Measurements from ENCODE around the gene IGSF3. TPM values are rescaled to one million over a fixed set of nuclear protein-coding genes. Genes with fewer than 3 reads are reported as not detected.
"Not testable (repeated sequence)": the region's sequence is repeated elsewhere in the genome, so short reads cannot be mapped to it uniquely, and the experiment has no call there.

Gene IGSF3
- polyA plus RNA-seq, 3 donors from 2014 or later, result not detected

DNA sequence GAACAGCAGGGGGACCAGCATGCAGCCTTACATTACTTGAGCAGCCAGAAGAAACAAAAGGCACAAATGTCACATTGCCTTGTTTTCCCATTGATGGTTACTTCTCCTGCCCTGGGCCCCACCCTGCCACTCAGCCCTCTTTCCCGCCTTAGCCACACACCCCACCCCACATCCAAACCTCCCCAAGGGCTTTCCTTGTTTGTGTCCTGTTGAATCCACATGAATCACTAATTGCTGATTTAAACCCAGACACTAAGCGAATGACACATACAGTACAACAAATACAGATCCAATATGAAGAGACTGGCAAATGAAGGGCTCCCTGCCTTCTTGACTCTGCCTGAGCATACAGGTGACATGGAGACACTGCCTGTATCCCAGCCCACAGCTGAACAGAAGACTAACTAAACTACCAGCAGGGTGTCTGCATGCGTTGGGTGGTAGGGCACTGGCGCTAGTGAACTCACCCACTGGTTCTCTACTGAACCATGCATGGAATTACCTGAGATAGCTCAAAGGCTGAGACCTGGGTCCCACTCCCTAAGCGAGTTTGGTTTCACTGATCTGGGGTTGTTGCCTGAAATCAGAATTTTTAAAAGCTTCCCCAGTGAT lies 3.1 kb downstream of the IGSF3 start:
- no peak overlapping the region for H3K4me3 Mint-ChIP-seq
- H3K27me3 Mint-ChIP-seq (ENCODE audit: low read depth in 3 of 3), result peaks cover 15 to 31% (median 24%) of the 10 kb centered on the region in 3 donors
- H3K27ac Mint-ChIP-seq, result no peak overlapping the region
- H3K36me3 Mint-ChIP-seq, result no peaks in the 10 kb centered on the region
- no peak for DNase-seq
- H3K9me3 Mint-ChIP-seq, result no peaks in the 10 kb centered on the region
- H3K4me1 Mint-ChIP-seq, result peaks cover 10 to 15% of the 10 kb centered on the region in 2 donors

DNA sequence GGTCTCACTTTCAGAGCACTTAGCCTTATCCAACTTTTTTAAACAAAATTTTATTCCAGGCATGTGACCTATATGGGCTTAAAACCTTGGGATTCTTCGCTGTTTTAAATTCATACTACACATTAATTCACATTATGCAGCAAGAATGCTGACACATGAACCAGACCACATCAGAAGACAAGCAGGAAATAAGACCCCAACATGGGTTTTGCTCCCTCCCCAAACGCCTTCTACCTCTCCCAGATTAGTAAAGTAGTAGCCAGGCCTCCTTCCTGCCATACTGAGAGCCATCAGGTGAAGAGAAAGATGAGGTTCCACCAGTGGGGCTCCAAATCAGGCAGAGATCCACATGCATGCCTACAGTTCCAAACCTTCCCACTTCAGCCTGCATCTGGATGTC lies 3.7 kb downstream of the IGSF3 start:
- peaks cover 10 to 15% of the 10 kb centered on the region in 2 donors for H3K4me1 Mint-ChIP-seq
- no peak for DNase-seq
- H3K27me3 Mint-ChIP-seq (ENCODE audit: low read depth in 3 of 3), result peaks cover 14 to 27% (median 24%) of the 10 kb centered on the region in 3 donors
- H3K36me3 Mint-ChIP-seq, result no peaks in the 10 kb centered on the region
- no peak overlapping the region for H3K4me3 Mint-ChIP-seq
- no peaks in the 10 kb centered on the region for H3K9me3 Mint-ChIP-seq
- no peak overlapping the region for H3K27ac Mint-ChIP-seq

DNA sequence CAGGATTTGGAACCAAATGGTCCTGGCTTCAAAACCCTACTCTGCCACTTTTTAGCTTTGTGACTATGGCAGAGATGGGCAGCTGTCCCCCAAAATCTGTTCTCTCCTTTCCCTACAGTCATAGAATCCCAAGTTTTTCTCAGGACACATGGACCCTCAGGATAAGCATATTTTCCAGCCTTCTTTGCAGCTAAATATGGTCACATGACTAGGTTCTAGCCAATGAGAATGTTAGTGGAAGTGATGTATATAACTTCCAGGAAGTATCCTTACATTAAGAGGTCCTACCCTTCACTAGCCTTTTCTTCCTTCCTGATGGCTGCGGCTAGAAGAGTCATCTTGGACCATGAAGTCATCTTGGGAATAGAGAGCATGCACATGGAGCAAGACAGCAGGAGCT lies 5.9 kb downstream of the IGSF3 start:
- Mint-ChIP-seq H3K4me1 (peaks cover 7 to 8% of the 10 kb centered on the region in 2 donors), H3K9me3 (no peaks in the 10 kb centered on the region), H3K27ac (no peak overlapping the region), H3K27me3 (ENCODE audit: low read depth in 3 of 3) (peaks cover 5 to 21% (median 18%) of the 10 kb centered on the region in 3 donors), H3K4me3 (no peak overlapping the region), H3K36me3 (no peaks in the 10 kb centered on the region)
- DNase-seq, result no peak

DNA sequence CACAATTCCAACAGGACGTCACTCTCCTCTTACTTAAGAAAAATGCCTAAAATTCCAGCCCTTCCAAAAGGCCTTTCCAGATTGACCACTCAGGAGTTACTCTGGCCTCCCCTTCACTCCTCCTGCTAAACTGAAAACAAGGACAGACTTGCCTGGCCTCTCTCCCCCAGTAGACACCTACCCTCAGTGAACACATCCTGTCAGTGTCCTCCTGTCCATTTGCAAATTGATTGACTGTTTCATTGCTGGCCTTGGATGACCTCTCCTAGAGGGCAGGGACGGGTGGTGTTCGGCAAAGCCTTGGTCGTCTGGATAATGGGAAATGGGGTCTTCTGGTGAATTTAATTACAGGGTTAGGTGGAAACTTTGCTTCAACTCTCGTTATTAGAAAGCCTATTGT lies 8.9 kb downstream of the IGSF3 start:
- not testable (repeated sequence) for H3K27ac Mint-ChIP-seq; DNase-seq; H3K36me3 Mint-ChIP-seq; H3K4me3 Mint-ChIP-seq; H3K4me1 Mint-ChIP-seq; H3K9me3 Mint-ChIP-seq; H3K27me3 Mint-ChIP-seq (ENCODE audit: low read depth in 3 of 3)

DNA sequence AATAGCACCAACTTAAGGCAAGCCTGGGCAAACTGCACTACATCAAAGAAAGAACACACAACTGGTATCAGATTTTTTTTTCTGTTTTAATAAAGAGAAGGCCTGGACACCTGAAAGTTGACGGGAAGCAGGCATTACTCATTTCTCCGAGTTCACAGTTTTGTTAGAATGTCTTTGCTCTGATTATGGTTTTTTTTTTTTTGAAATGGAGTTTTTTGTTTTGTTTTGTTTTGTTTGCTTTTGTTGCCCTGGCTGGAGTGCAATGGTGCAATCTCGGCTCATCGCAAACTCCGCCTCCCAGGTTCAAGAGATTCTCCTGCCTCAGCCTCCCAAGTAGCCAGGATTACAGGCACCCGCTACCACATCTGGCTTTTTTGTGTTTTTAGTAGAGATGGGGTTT lies 9.7 kb downstream of the IGSF3 start:
- H3K27me3 Mint-ChIP-seq (ENCODE audit: low read depth in 3 of 3); DNase-seq; H3K27ac Mint-ChIP-seq; H3K9me3 Mint-ChIP-seq; H3K4me1 Mint-ChIP-seq; H3K4me3 Mint-ChIP-seq; H3K36me3 Mint-ChIP-seq: not testable (repeated sequence)

DNA sequence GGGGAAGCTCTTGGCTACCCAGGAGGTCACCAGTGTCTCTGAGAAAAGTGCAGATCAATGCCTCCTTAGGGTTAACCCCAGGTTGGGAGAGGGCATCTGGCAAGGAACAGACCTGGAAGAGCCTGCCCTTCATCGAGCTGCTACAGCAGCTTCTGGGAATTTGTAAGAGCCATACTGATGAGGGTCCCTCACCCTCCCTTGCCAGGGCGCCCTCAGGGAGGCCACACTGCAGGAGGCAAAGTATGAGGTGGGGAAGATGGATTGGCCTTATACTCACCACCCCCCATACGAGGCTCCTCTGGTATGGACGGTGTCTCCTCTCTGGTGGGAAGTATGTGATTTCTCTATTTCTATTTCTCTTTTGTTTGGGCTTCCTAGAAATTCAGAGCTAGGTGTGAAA lies 13.2 kb downstream of the IGSF3 start:
- H3K27ac Mint-ChIP-seq, result no peak overlapping the region
- H3K36me3 Mint-ChIP-seq, result peaks cover 0 to 3% (median 0%) of the 10 kb centered on the region in 3 donors
- peaks cover 0 to 6% (median 3%) of the 10 kb centered on the region in 3 donors for H3K27me3 Mint-ChIP-seq (ENCODE audit: low read depth in 3 of 3)
- no peaks in the 10 kb centered on the region for H3K9me3 Mint-ChIP-seq
- H3K4me3 Mint-ChIP-seq, result no peak overlapping the region
- DNase-seq, result no peak
- no peaks in the 10 kb centered on the region for H3K4me1 Mint-ChIP-seq

DNA sequence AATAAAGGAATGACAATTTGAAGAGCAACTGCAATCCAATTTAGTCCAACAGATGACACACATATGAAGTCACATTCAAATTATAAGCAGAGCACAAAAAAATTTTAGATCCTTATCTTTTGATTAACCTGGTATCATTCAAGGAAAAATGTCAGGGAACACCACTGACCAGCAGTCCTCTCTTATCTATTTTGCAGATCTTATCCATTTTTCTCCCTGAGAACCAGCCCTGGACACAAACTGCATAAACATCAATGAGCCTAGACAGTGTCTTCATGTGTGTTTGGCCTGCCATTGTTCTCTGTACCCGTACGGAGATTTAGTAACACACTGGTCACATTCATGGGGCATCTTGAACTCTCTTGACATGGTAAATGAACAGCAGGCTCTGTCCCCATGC lies 14.9 kb downstream of the IGSF3 start:
- H3K4me3 Mint-ChIP-seq, result not testable (repeated sequence)

DNA sequence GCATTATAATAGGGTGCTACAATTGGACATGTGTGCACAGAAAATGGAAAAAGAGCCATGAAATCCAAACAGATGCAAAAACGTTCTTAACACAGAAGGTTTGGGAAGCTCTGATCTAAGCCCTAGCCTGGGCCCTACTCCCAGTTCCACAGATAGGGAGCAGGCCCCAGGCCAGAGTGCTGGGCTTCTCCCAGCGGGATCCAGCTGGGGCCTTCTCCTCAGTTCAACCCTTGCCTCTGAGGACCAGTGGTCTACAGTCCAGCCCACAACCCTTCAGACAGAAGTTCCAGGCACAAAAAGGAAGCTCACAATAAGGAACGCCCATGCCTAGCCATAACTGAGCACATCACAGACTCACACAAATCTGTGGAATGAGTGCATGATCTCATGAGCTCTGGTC lies 16.8 kb downstream of the IGSF3 start:
- DNase-seq; H3K4me1 Mint-ChIP-seq; H3K27ac Mint-ChIP-seq; H3K9me3 Mint-ChIP-seq; H3K4me3 Mint-ChIP-seq; H3K36me3 Mint-ChIP-seq; H3K27me3 Mint-ChIP-seq (ENCODE audit: low read depth in 3 of 3): not testable (repeated sequence)

More for the DNA sequence above, 14.9 kb downstream of the IGSF3 start:
- not testable (repeated sequence) for H3K27me3 Mint-ChIP-seq (ENCODE audit: low read depth in 3 of 3); DNase-seq; H3K36me3 Mint-ChIP-seq; H3K4me1 Mint-ChIP-seq; H3K9me3 Mint-ChIP-seq; H3K27ac Mint-ChIP-seq

DNA sequence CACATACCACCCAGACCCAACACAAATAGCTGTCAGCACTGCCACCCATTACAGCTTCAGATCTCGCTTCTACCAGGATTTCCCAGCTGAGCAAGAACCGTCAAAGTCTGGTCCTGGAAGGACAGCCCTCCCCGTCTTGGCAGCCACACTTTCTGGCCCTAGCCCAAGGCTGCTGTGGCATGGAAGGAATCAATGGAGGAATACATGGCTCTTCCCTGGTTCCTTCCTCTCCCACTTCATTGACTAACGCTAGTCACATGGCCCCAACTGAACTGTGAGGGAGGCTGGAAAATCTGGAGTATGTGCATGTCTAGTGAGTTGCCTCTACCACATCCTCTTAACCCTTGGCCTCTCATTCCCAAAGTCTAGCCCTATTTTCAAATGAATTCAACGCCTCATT lies 18.5 kb downstream of the IGSF3 start:
- H3K27me3 Mint-ChIP-seq (ENCODE audit: low read depth in 3 of 3); H3K4me1 Mint-ChIP-seq; H3K4me3 Mint-ChIP-seq; H3K36me3 Mint-ChIP-seq; DNase-seq; H3K27ac Mint-ChIP-seq; H3K9me3 Mint-ChIP-seq: not testable (repeated sequence)

DNA sequence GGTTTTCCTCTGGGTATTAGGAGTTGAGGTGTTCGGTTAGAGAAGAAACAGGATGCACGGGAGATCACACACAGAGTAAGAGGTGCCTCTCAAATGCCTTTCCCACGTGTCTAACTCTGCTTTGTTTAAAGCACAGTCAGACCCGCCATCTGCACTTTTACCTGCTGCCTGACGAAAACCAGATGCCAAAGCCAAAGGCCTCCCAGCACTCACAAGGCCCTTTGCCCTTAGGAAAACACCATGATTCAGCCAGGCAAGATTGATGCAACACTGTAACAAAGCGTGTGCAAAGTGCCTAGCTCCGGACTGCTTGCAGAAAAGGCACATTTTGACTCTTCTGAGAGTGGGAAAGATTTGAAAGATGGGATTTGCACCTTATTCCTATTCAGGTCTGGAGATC lies 19.2 kb downstream of the IGSF3 start:
- H3K27me3 Mint-ChIP-seq (ENCODE audit: low read depth in 3 of 3); H3K9me3 Mint-ChIP-seq; H3K4me1 Mint-ChIP-seq; H3K27ac Mint-ChIP-seq; H3K4me3 Mint-ChIP-seq; H3K36me3 Mint-ChIP-seq; DNase-seq: not testable (repeated sequence)

DNA sequence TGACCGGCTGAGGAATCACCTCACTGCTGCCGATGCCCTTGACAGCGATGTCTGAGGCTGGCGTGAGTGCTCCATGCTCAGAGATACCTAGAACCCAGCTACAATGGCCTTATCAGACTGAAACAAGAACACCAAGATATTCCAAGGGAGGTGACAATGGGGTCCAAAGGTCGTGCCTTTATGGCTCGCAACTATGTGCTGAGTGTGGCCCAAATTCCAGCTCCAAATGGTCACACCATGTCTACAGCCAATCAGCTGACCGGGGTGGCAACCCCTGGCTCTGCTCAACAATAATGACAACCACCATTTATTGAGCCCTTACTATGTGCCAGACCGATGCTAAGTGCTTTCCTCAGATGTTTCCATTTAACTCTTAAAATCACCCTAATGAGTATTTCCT lies 20.3 kb downstream of the IGSF3 start:
- H3K36me3 Mint-ChIP-seq, H3K4me1 Mint-ChIP-seq, H3K9me3 Mint-ChIP-seq, H3K4me3 Mint-ChIP-seq, H3K27ac Mint-ChIP-seq, DNase-seq: not testable (repeated sequence)
- H3K27me3 Mint-ChIP-seq (ENCODE audit: low read depth in 3 of 3), result peaks cover 4 to 11% (median 6%) of the 10 kb centered on the region in 3 donors

DNA sequence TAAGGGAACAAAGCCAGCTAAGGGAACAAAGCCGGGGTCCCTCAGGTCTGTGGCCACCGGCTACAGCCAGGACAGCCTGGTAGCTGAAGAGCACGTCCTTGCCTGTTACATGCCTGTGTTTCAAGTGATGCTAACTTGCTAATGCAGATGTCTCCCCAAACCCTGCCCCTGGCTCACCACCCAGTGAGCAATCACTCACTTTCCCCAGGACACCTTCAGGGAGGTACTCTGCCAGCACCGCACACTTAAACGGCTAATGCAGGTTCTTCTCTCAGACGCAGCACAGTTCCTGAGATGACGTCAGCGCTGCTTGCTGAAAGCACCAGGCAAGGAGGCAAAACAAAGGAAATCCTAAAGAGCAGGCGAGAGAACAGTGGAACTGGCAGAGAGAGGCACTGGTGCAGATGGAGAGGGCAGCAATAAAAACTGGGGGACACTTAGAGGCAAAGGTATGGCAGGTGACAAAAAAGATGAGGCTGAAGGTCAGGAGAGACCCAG lies 20.8 kb downstream of the IGSF3 start:
- H3K4me3 Mint-ChIP-seq, result not testable (repeated sequence)

DNA sequence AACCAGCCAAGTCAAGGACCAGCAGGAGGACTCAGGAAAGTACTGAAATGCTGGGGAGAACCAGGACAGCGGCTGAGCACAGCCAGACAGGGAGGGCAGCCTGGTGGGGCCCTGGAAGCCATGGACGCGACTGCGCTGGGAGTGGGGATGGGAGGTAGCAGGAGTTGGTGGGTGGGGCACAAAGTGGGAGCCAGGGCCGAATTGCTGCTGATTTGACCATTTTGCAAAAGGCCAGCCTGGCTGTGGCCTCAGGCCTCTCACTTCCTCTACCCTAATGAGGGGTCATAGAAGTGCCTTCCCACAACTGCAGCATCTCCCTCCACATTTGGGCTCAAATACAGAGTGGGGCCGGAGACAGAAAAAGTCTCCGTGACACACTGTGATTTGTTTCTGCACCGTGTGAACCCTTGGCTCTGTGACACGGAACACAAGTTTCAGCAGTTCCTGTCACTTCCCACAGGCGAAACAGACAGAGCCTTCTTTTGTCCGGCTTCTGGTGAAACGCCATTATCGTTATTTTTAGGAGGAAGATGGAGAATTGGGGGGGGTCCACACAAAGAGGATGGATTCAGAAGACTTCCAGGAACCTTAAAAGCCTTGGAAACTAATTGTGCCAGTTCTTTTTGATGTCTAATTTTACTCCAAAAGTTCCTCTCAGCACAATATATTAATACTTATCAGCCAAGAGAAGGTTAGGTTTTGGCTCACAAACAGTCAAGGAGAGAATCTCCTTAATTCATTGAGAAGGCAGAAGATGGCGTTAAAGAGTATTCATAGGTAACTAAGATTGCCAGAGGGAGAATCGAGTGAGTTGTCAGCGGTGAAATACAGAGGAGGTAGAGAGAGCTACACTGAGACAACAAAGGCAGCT lies 21.5 kb downstream of the IGSF3 start:
- peak overlapping the region in 2 of 6 donors; percentile 3 to 30 for H3K27ac Mint-ChIP-seq

More for the DNA sequence above, 20.8 kb downstream of the IGSF3 start:
- H3K27ac Mint-ChIP-seq, H3K4me1 Mint-ChIP-seq, DNase-seq, H3K9me3 Mint-ChIP-seq, H3K36me3 Mint-ChIP-seq: not testable (repeated sequence)
- H3K27me3 Mint-ChIP-seq (ENCODE audit: low read depth in 3 of 3), result peaks cover 4 to 11% (median 6%) of the 10 kb centered on the region in 3 donors

DNA sequence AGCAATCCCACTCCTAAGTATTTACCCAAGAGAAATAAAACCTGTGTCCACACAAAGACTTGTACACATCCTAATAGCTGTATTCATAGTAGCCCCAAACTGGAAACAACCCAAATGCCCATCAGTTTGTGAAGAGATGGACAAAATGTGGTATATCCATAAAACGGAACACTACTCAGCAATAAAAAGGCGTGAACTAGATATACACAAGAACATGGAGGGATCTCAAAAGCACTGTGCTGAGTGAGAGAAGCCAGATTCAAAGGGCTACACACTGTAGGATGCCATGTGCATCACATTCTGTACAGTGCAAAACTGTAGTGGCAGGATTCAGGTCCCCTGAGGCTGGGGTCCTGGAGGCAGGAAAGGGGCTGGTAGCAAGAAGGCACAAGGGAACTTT lies 22.5 kb downstream of the IGSF3 start:
- H3K4me3 Mint-ChIP-seq, H3K27ac Mint-ChIP-seq, DNase-seq, H3K4me1 Mint-ChIP-seq, H3K9me3 Mint-ChIP-seq, H3K36me3 Mint-ChIP-seq: not testable (repeated sequence)
- H3K27me3 Mint-ChIP-seq (ENCODE audit: low read depth in 3 of 3), result peaks cover 6 to 19% (median 6%) of the 10 kb centered on the region in 3 donors

More for the DNA sequence above, 21.5 kb downstream of the IGSF3 start:
- H3K36me3 Mint-ChIP-seq, DNase-seq, H3K4me3 Mint-ChIP-seq, H3K9me3 Mint-ChIP-seq, H3K4me1 Mint-ChIP-seq: not testable (repeated sequence)
- H3K27me3 Mint-ChIP-seq (ENCODE audit: low read depth in 3 of 3), result peaks cover 6 to 14% (median 6%) of the 10 kb centered on the region in 3 donors

Data from immature natural killer cell (primary cell).